WERI-Rb-1 (cell line): ENCODE results near the gene CYP3A7.
"Not testable (repeated sequence)": the region's sequence is repeated elsewhere in the genome, so short reads cannot be mapped to it uniquely, and the experiment has no call there.

Source experiments
- DNase-seq: peaks from one replicate; pipeline ENCODE4 v3.0.0-alpha.2; 2020
- H3K27ac ChIP-seq: fragments of 250-450 bp; sonication (Bioruptor Pico); 2 replicates; pipeline ENCODE4 v1.5.1; 2020; ENCODE audit warnings: mild to moderate bottlenecking, moderate library complexity
- H3K27me3 ChIP-seq: fragments of 250-450 bp; sonication (Bioruptor Pico); 2 replicates; pipeline ENCODE4 v1.5.1; 2021; ENCODE audit warnings: mild to moderate bottlenecking, low read depth, moderate library complexity; ENCODE audit not compliant: insufficient read depth, severe bottlenecking
- H3K36me3 ChIP-seq: fragments of 250-450 bp; sonication (Bioruptor Pico); 2 replicates; pipeline ENCODE4 v1.5.1; 2020; ENCODE audit warnings: mild to moderate bottlenecking, moderate library complexity
- H3K4me3 ChIP-seq: 2 replicates; pipeline ENCODE4 v1.5.1; 2011; ENCODE audit warnings: low read depth, mild to moderate bottlenecking, control low read depth, low read length
- H3K9me3 ChIP-seq: fragments of 250-450 bp; sonication (Bioruptor Pico); 2 replicates; pipeline ENCODE4 v1.5.1; 2021; ENCODE audit warnings: mild to moderate bottlenecking, moderate library complexity; ENCODE audit not compliant: severe bottlenecking
- TF ChIP-seq, protein P1 (sequence below): IDR thresholded peaks from 2 replicates; pipeline ENCODE4 v1.5.1; 2011; ENCODE audit warnings: low read depth, mild to moderate bottlenecking, control low read depth, inconsistent platforms, low read length

Gene CYP3A7

GRCh38 chr7:99742737-99743394, 7.9 kb upstream of the CYP3A7 start:
- Histone ChIP-seq H3K9me3 (no peaks in the 10 kb centered on the region), H3K36me3 (no peaks in the 10 kb centered on the region), H3K4me3 (no peak overlapping the region), H3K27ac (no peak overlapping the region), H3K27me3 (no peaks in the 10 kb centered on the region)
- no peak for DNase-seq
- TF ChIP-seq, protein P1, sequence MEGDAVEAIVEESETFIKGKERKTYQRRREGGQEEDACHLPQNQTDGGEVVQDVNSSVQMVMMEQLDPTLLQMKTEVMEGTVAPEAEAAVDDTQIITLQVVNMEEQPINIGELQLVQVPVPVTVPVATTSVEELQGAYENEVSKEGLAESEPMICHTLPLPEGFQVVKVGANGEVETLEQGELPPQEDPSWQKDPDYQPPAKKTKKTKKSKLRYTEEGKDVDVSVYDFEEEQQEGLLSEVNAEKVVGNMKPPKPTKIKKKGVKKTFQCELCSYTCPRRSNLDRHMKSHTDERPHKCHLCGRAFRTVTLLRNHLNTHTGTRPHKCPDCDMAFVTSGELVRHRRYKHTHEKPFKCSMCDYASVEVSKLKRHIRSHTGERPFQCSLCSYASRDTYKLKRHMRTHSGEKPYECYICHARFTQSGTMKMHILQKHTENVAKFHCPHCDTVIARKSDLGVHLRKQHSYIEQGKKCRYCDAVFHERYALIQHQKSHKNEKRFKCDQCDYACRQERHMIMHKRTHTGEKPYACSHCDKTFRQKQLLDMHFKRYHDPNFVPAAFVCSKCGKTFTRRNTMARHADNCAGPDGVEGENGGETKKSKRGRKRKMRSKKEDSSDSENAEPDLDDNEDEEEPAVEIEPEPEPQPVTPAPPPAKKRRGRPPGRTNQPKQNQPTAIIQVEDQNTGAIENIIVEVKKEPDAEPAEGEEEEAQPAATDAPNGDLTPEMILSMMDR = no peak

DNA sequence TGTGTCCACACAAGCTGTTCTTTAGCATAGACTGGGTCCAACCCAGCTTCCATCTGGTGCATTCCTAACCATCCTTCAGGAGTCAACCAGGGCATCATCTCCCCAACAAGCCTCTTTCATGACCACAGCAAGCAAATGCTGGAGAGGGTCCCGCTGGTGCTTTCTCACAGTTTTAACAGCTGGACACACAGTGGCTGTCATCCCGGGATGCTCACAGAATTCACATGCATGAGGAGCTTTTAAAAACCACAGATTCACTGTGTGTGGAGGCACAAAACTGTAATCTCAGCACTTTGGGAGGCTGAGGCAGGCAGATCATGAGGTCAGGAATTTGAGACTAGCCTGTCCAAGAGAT, 6.4 kb upstream of the CYP3A7 start:
- H3K27me3 ChIP-seq = no peaks in the 10 kb centered on the region
- TF ChIP-seq, protein P1 = no peak
- no peaks in the 10 kb centered on the region for H3K36me3 ChIP-seq
- no peak overlapping the region for H3K4me3 ChIP-seq
- DNase-seq = no peak
- no peak overlapping the region for H3K27ac ChIP-seq
- no peaks in the 10 kb centered on the region for H3K9me3 ChIP-seq

DNA sequence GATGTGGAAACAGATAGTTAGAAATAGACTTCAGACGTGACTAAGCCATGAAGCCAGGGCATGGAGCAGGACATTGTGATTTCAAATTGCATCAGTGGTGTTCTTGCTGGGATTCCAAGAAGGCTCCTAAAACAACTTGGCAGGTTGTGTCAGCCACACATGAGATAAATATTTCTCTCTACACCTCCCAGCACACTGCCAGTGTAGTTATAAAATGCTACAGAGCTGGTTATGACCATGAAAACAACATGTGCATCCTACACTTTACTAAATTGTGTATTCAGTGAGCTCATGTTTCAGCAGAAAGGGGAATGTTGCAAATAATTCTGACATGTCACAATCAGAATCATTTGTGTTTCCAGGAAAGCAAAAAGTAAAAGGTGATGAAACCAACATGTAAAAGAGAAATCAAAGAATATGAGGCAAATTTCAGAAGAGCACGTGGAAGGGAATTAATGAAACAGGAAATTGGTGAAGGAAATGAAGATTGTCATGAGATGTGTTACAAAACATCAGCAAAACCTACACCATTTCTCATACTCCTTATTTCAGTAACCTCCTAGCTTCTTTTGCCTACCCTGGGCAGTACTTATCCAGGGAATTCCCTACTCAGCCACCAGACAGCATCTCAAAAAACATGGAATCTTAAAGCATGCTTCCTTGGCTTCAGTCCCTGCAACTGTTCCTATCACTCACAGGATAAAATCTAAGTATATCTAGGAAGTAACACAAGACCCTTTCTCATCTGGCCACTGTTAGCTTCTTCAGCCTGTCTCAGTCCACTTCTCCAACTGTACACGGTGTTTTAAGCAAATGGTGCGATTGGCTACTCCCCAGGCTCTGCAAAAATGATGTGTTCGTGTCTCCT, 5.8 kb upstream of the CYP3A7 start:
- DNase-seq = no peak
- Histone ChIP-seq H3K4me3 (no peak overlapping the region), H3K27me3 (no peaks in the 10 kb centered on the region), H3K27ac (no peak overlapping the region), H3K36me3 (no peaks in the 10 kb centered on the region), H3K9me3 (no peaks in the 10 kb centered on the region)
- TF ChIP-seq, protein P1 = no peak

GRCh38 chr7:99739699-99740572, 4.9 kb upstream of the CYP3A7 start:
- H3K9me3 ChIP-seq = no peaks in the 10 kb centered on the region
- no peaks in the 10 kb centered on the region for H3K36me3 ChIP-seq
- H3K4me3 ChIP-seq = no peak overlapping the region
- TF ChIP-seq, protein P1 = no peak
- H3K27me3 ChIP-seq = no peaks in the 10 kb centered on the region
- no peak for DNase-seq
- H3K27ac ChIP-seq = no peak overlapping the region

DNA sequence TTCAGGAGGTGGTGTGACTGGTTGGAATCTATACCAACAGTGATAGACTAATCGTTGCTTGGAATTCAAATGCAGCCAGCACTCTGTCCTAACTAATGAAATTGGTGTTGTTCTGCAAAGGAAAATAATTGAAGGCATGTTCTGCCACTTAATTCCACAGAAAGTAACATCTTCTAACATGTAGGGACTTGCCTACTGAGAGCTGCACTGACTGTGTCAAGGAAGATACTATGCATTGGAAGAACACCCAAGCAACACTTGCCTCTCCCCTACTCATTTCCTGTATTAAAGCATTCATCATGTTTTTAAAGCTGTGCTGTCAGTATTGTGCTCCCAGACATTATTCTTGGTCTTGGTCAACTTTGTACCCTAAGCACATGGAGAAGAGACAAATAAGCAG, 2.7 kb upstream of the CYP3A7 start:
- DNase-seq = no peak
- TF ChIP-seq, protein P1 = no peak

GRCh38 chr7:99736667-99737066, 1.7 kb upstream of the CYP3A7 start:
- not testable (repeated sequence) for H3K9me3 ChIP-seq, H3K4me3 ChIP-seq, H3K27ac ChIP-seq, H3K36me3 ChIP-seq, DNase-seq, H3K27me3 ChIP-seq

More for the DNA sequence above, 2.7 kb upstream of the CYP3A7 start:
- H3K9me3 ChIP-seq = no peaks in the 10 kb centered on the region
- H3K27ac ChIP-seq = no peak overlapping the region
- no peak overlapping the region for H3K4me3 ChIP-seq
- no peaks in the 10 kb centered on the region for H3K36me3 ChIP-seq
- no peaks in the 10 kb centered on the region for H3K27me3 ChIP-seq
